K562 (cell line): Measurements from ENCODE around the gene INCA1. TPM values are rescaled to one million over a fixed set of nuclear protein-coding genes. Genes with fewer than 3 reads are reported as not detected.

Source experiments
- ASH1L ChIP-seq: fragments of 450-650 bp; IDR thresholded peaks from 2 replicates; pipeline ENCODE4 v1.6.1; 2018; ENCODE audit warnings: borderline replicate concordance, mild to moderate bottlenecking, low read depth; ENCODE audit not compliant: partially characterized antibody
- BRD4 ChIP-seq: fragments of 200-600 bp; sonication (generic); IDR thresholded peaks from 2 replicates; pipeline ENCODE4 v1.6.1; 2017; ENCODE audit warnings: inconsistent platforms
- CBFA2T2 ChIP-seq: fragments of 450-650 bp; conservative IDR thresholded peaks from 2 replicates; pipeline ENCODE4 v1.6.1; 2017; ENCODE audit warnings: mild to moderate bottlenecking
- E2F5 ChIP-seq: sonication (generic); formaldehyde crosslinking; IDR thresholded peaks from 2 replicates; pipeline ENCODE4 v1.8.0; 2022; ENCODE audit warnings: mild to moderate bottlenecking, missing genetic modification reagents
- E2F6 ChIP-seq, 2 experiments: IDR thresholded peaks; 2 replicates each; pipeline ENCODE4 v1.6.1; 2011; ENCODE audit warnings: borderline replicate concordance in 1 of 2, control low read depth in 1 of 2, low read depth in 1 of 2, low read length in 1 of 2, mild to moderate bottlenecking in 1 of 2, mixed read lengths in 1 of 2, moderate library complexity in 1 of 2; ENCODE audit not compliant: insufficient read depth in 1 of 2, insufficient read length in 1 of 2, poor library complexity in 1 of 2, severe bottlenecking in 1 of 2; ENCODE audit errors: extremely low read depth in 1 of 2
- EZH2 ChIP-seq: IDR thresholded peaks from 2 replicates; pipeline ENCODE4 v1.6.1; 2012; ENCODE audit warnings: low read depth, mild to moderate bottlenecking, inconsistent platforms, low read length, borderline replicate concordance
- GABPB1 ChIP-seq: sonication (generic); formaldehyde crosslinking; IDR thresholded peaks from 2 replicates; pipeline ENCODE4 v1.8.0; 2022; ENCODE audit warnings: mild to moderate bottlenecking, missing genetic modification reagents
- SP2 ChIP-seq: IDR thresholded peaks from 2 replicates; pipeline ENCODE4 v1.6.1; 2011; ENCODE audit warnings: mild to moderate bottlenecking, low read depth, low read length, moderate library complexity; ENCODE audit not compliant: poor library complexity, severe bottlenecking; ENCODE audit errors: extremely low read depth
- STAT5A ChIP-seq: IDR thresholded peaks from 2 replicates; pipeline ENCODE4 v1.6.1; 2012; ENCODE audit warnings: low read length, inconsistent platforms, borderline replicate concordance
- UBTF ChIP-seq, 2 experiments: IDR thresholded peaks; 2 replicates each; pipeline ENCODE4 v1.6.1; 2012; ENCODE audit warnings: improper control_type of control experiment in 2 of 2, low read depth in 2 of 2, low read length in 2 of 2, borderline replicate concordance in 1 of 2
- ZBTB49 ChIP-seq: sonication (generic); formaldehyde crosslinking; IDR thresholded peaks from 2 replicates; pipeline ENCODE4 v1.8.0; 2022; ENCODE audit warnings: missing genetic modification reagents, mild to moderate bottlenecking, borderline replicate concordance
- ZBTB7A ChIP-seq: IDR thresholded peaks from 2 replicates; pipeline ENCODE4 v1.6.1; 2011; ENCODE audit warnings: low read depth, mild to moderate bottlenecking, low read length, moderate library complexity, borderline replicate concordance; ENCODE audit not compliant: control insufficient read depth
- ZC3H8 ChIP-seq: fragments of 450-650 bp; IDR thresholded peaks from 2 replicates; pipeline ENCODE4 v1.6.1; 2017
- ZHX1 ChIP-seq: fragments of 150-350 bp; conservative IDR thresholded peaks from 2 replicates; pipeline ENCODE4 v1.6.1; 2014; ENCODE audit warnings: low read length
- ZNF778 ChIP-seq: fragments of 450-650 bp; formaldehyde crosslinking; IDR thresholded peaks from 2 replicates; pipeline ENCODE4 v1.4.0; 2020; ENCODE audit warnings: mild to moderate bottlenecking, moderate library complexity
- polyA plus RNA-seq, 8 experiments: library from polyadenylated mRNA; depleted of rRNA in 4 of 8; stranded (reverse) in 5 of 8; unstranded in 3 of 8; fragments of >200 nt; fragmentation: Nextera tagmentation in 2 of 8; fragmentation: Illumina TruSeq in 1 of 8; extraction: Ambion mirVana in 2 of 8; extraction: Trizol in 1 of 8; gene quantifications; 2 replicates each; pipeline versions ENCODE4 v1.2.1 to v1.2.3, GENCODE V29; 2011 to 2014; ENCODE audit warnings: inconsistent platforms in 1 of 8, missing spikeins in 1 of 8
- total RNA-seq, 7 experiments: library from RNA; depleted of rRNA in 6 of 7; stranded (reverse); fragments of >200 nt in 6 of 7; fragmentation: Illumina TruSeq in 2 of 7; extraction: Trizol in 2 of 7; gene quantifications; 2 replicates each; pipeline versions ENCODE4 v1.2.1 to v1.2.3, GENCODE V29; 2011 to 2021; ENCODE audit warnings: low replicate concordance in 1 of 7

INCA1 gene
- total and polyA plus RNA-seq, 9 of the 15 experiments (the other 6 are each of a cell fraction or from before 2014, with no cell fraction given), result 0.08 to 0.50 (median 0.13) TPM; not detected in 4

- TF ChIP-seq SP2 (no peak), ZBTB7A (peak; percentile 68), BRD4 (0 out of 2 replicates have a peak, but pooled peaks have one; percentile 61), UBTF (IDR thresholded peaks at IDR 0.05; ENCODE audit: borderline replicate concordance in 1 of 2, low read depth in 2 of 2, low read length in 2 of 2) (no peak), STAT5A (no peak), ZBTB49 (CRISPR knock-in tag) (no peak), E2F5 (CRISPR knock-in tag) (no peak), GABPB1 (CRISPR knock-in tag) (peak; percentile 58; the same call in 1 of the 2 replicates), ZHX1 (no peak), ZNF778 (no peak), CBFA2T2 (no peak), ZC3H8 (no peak), E2F6 (IDR thresholded peaks at IDR 0.05; ENCODE audit: borderline replicate concordance in 1 of 2, extremely low read depth in 1 of 2, insufficient read depth in 1 of 2, insufficient read length in 1 of 2, low read depth in 1 of 2, low read length in 1 of 2, poor library complexity in 1 of 2, severe bottlenecking in 1 of 2) (peak in 1 of 2 experiments; percentile 39), EZH2 (no peak), ASH1L (no peak)
Measured at GRCh38 chr17:4947411-4948165, 49.7 kb downstream of the INCA1 start (continued).
